ENCODE measurements around the gene C9orf50. TPM values are rescaled to one million over a fixed set of nuclear protein-coding genes. Genes with fewer than 3 reads are reported as not detected.
A peak's percentile ranks its signal among the peaks of the same experiment; 100 is the strongest.

The C9orf50 gene
- total RNA-seq, 2 experiments from 2014 or later: not detected

GRCh38 chr9:129613520-129614175, 7.3 kb downstream of the C9orf50 start:
- Mint-ChIP-seq H3K36me3 (ENCODE audit: low read depth) (peaks cover 4% of the 10 kb centered on the region), H3K27me3 (peaks cover 5% of the 10 kb centered on the region), H3K27ac (no peak overlapping the region), H3K9me3 (no peaks in the 10 kb centered on the region), H3K4me1 (ENCODE audit: low read depth) (peaks cover 16% of the 10 kb centered on the region), H3K4me3 (no peak overlapping the region)
- Histone ChIP-seq H3K4me1 (ENCODE audit: insufficient read depth, low read length) (peaks cover 25% of the 10 kb centered on the region), H3K4me3 (ENCODE audit: low read length) (no peak overlapping the region), H3K27ac (ENCODE audit: low read depth in 1 of 2, low read length in 2 of 2) (no peak overlapping the region), H3K36me3 (ENCODE audit: insufficient read depth, low read length) (no peaks in the 10 kb centered on the region), H3K27me3 (ENCODE audit: control insufficient read depth in 1 of 2, insufficient read depth in 2 of 2, low read length in 2 of 2) (peaks cover 0 to 5% of the 10 kb centered on the region in 2 experiments), H3K9me3 (ENCODE audit: control insufficient read depth in 1 of 2, insufficient read depth in 1 of 2, low read length in 2 of 2) (no peaks in the 10 kb centered on the region)
- ATAC-seq (ENCODE audit: poor library complexity) (no peak), DNase-seq (no peak)
- intact Hi-C loops (cut with DNase I, micrococcal nuclease): loop anchor here in 1 of 2 experiments (5.0 to 10.0 kb wide), 2 partner anchors 169 to 229 kb away; no protein-coding TSS in a partner anchor
- CTCF ChIA-PET: interaction anchor here (1.2 to 1.3 kb wide), 2 partner anchors 474 to 482 kb away, joined by 3 to 4 read pairs; no protein-coding TSS in a partner anchor
- POLR2A ChIA-PET: interaction anchor here (0.7 kb wide), 1 partner anchor 11 kb away, joined by 3 read pairs; no protein-coding TSS in a partner anchor
- no peak for TF ChIP-seq CTCF (IDR thresholded peaks at IDR 0.05)

- no peaks in the 10 kb centered on the region for H3K9me3 Mint-ChIP-seq
- Histone ChIP-seq H3K36me3 (ENCODE audit: insufficient read depth, low read length) (no peaks in the 10 kb centered on the region), H3K9me3 (ENCODE audit: control insufficient read depth in 1 of 2, insufficient read depth in 1 of 2, low read length in 2 of 2) (no peaks in the 10 kb centered on the region), H3K27ac (ENCODE audit: low read depth in 1 of 2, low read length in 2 of 2) (no peak overlapping the region), H3K4me1 (ENCODE audit: insufficient read depth, low read length) (peaks cover 32% of the 10 kb centered on the region), H3K4me3 (ENCODE audit: low read length) (no peak overlapping the region), H3K27me3 (ENCODE audit: control insufficient read depth in 1 of 2, insufficient read depth in 2 of 2, low read length in 2 of 2) (peaks cover 0 to 5% of the 10 kb centered on the region in 2 experiments)
- TF ChIP-seq CTCF (IDR thresholded peaks at IDR 0.05): no peak
- H3K4me3 Mint-ChIP-seq: peak overlapping the region; percentile 20
- peaks cover 4% of the 10 kb centered on the region for H3K36me3 Mint-ChIP-seq (ENCODE audit: low read depth)
- no peaks in the 10 kb centered on the region for H3K27me3 Mint-ChIP-seq
- H3K4me1 Mint-ChIP-seq (ENCODE audit: low read depth): peaks cover 21% of the 10 kb centered on the region
- DNase-seq (peak in 1 of 14 experiments; percentile 27), ATAC-seq (ENCODE audit: poor library complexity) (no peak)
- no peak overlapping the region for H3K27ac Mint-ChIP-seq
- POLR2A ChIA-PET: no interaction called here
- intact Hi-C loops (cut with DNase I, micrococcal nuclease): loop anchor here in 1 of 2 experiments (5.0 to 10.0 kb wide), 2 partner anchors 169 to 228 kb away; no protein-coding TSS in a partner anchor
- CTCF ChIA-PET: interaction anchor here (1.3 to 2.5 kb wide), 2 partner anchors 12 to 473 kb away, joined by 4 to 23 read pairs; partner anchors contain the start of gene NTMT1
These were observed 7.9 kb downstream of the C9orf50 start for GRCh38 chr9:129612815-129613519.

GRCh38 chr9:129612123-129612522, 8.8 kb downstream of the C9orf50 start:
- H3K36me3 Mint-ChIP-seq (ENCODE audit: low read depth): peaks cover 4% of the 10 kb centered on the region
- DNase-seq (peak in 1 of 14 experiments; percentile 27), ATAC-seq (ENCODE audit: poor library complexity) (no peak)
- peaks cover 40% of the 10 kb centered on the region for H3K4me1 ChIP-seq (ENCODE audit: insufficient read depth, low read length)
- no peak for TF ChIP-seq CTCF (IDR thresholded peaks at IDR 0.05)
- H3K27ac Mint-ChIP-seq: no peak overlapping the region
- H3K27me3 Mint-ChIP-seq: no peaks in the 10 kb centered on the region
- peaks cover 0 to 5% of the 10 kb centered on the region in 2 experiments for H3K27me3 ChIP-seq (ENCODE audit: control insufficient read depth in 1 of 2, insufficient read depth in 2 of 2, low read length in 2 of 2)
- ChIA-PET CTCF (interaction anchor here (1.3 to 2.5 kb wide), 3 partner anchors 13 to 440 kb away, joined by 3 to 23 read pairs (median 17); partner anchors contain the start of gene NTMT1), POLR2A (no interaction called here)
- intact Hi-C loops (cut with DNase I, micrococcal nuclease): loop anchor here in 1 of 2 experiments (5.0 to 10.0 kb wide), 2 partner anchors 170 to 227 kb away; no protein-coding TSS in a partner anchor
- no peak overlapping the region for H3K4me3 ChIP-seq (ENCODE audit: low read length)
- H3K9me3 Mint-ChIP-seq: no peaks in the 10 kb centered on the region
- no peaks in the 10 kb centered on the region for H3K9me3 ChIP-seq (ENCODE audit: control insufficient read depth in 1 of 2, insufficient read depth in 1 of 2, low read length in 2 of 2)
- no peaks in the 10 kb centered on the region for H3K36me3 ChIP-seq (ENCODE audit: insufficient read depth, low read length)
- H3K4me3 Mint-ChIP-seq: no peak overlapping the region
- H3K4me1 Mint-ChIP-seq (ENCODE audit: low read depth): peaks cover 29% of the 10 kb centered on the region
- no peak overlapping the region for H3K27ac ChIP-seq (ENCODE audit: low read depth in 1 of 2, low read length in 2 of 2)
